Endothelial cell (in vitro differentiated cells): ENCODE data around the gene C2orf15. TPM values are rescaled to one million over a fixed set of nuclear protein-coding genes. Genes with fewer than 3 reads are reported as not detected.

Experiments
- DNase-seq: peaks from one replicate; pipeline ENCODE4 v3.0.0; 2021; ENCODE audit warnings: low spot score
- H3K27ac Mint-ChIP-seq: one replicate; pipeline ENCODE4 v1.8.0; 2021; ENCODE audit warnings: mixed read lengths, inconsistent platforms; ENCODE audit not compliant: unreplicated experiment
- H3K27me3 Mint-ChIP-seq: one replicate; pipeline ENCODE4 v1.8.0; 2021; ENCODE audit warnings: mild to moderate bottlenecking, moderate library complexity, mixed read lengths, inconsistent platforms; ENCODE audit not compliant: unreplicated experiment
- H3K36me3 Mint-ChIP-seq: one replicate; pipeline ENCODE4 v1.8.0; 2021; ENCODE audit warnings: mild to moderate bottlenecking, low read depth, mixed read lengths, inconsistent platforms; ENCODE audit not compliant: unreplicated experiment
- H3K4me1 Mint-ChIP-seq: one replicate; pipeline ENCODE4 v1.8.0; 2021; ENCODE audit warnings: mild to moderate bottlenecking, mixed read lengths, inconsistent platforms; ENCODE audit not compliant: unreplicated experiment
- H3K4me3 Mint-ChIP-seq: one replicate; pipeline ENCODE4 v1.8.0; 2021; ENCODE audit warnings: mild to moderate bottlenecking, mixed read lengths, inconsistent platforms; ENCODE audit not compliant: unreplicated experiment
- H3K9me3 Mint-ChIP-seq: one replicate; pipeline ENCODE4 v1.8.0; 2021; ENCODE audit warnings: mixed read lengths, inconsistent platforms; ENCODE audit not compliant: unreplicated experiment
- total RNA-seq: library from RNA; stranded (reverse); fragmentation: NEBNext Ultra II Directional; extraction: Animal tissue kit (Norgen Biotek cat#: 25700); gene quantifications from one replicate; pipeline ENCODE4 v1.2.1, GENCODE V29; 2021; ENCODE audit not compliant: unreplicated experiment
- TF ChIP-seq, protein P1 (sequence below): fragments of 200-600 bp; sonication (generic); IDR thresholded peaks from one replicate; pipeline ENCODE4 v1.5.0; 2021; ENCODE audit warnings: antibody characterized with exemption; ENCODE audit not compliant: unreplicated experiment

The C2orf15 gene
- total RNA-seq, 1 donor from 2014 or later: 0.26 TPM

DNA sequence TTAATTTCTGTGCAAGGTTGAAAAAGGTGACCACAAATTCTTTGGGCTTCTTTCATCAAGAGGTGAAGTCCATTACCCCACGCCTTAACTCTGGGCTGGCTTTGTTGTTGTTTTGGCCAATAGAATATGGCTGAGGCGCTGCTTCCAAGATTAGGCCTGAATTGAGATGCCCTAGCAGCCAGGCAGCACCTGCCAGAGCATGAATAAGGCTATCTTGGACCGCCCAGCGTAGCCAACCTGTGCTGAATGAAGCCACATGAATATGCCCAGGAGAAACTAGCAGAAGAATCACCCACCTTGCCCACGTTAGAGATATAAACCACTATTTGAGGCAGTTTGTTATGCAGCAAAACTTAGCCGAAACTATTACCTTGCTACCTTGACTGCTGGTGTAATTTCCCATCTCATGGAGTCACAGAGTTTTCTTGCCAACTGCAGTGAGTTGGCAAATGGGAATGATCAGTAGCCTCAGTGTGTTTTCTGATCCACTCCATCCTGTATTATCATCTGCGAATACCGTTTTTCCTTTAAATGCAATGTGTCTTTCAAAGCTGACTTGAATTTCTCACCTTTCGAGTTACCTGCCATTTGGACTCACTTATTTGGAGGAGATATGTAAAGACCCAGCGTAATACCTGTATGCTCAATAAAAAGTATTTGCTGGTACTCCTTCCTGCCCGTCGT, 12.6 kb downstream of the C2orf15 start:
- H3K4me1 Mint-ChIP-seq: peaks cover 16% of the 10 kb centered on the region
- DNase-seq: no peak
- peaks cover 5% of the 10 kb centered on the region for H3K27me3 Mint-ChIP-seq
- TF ChIP-seq, protein P1, sequence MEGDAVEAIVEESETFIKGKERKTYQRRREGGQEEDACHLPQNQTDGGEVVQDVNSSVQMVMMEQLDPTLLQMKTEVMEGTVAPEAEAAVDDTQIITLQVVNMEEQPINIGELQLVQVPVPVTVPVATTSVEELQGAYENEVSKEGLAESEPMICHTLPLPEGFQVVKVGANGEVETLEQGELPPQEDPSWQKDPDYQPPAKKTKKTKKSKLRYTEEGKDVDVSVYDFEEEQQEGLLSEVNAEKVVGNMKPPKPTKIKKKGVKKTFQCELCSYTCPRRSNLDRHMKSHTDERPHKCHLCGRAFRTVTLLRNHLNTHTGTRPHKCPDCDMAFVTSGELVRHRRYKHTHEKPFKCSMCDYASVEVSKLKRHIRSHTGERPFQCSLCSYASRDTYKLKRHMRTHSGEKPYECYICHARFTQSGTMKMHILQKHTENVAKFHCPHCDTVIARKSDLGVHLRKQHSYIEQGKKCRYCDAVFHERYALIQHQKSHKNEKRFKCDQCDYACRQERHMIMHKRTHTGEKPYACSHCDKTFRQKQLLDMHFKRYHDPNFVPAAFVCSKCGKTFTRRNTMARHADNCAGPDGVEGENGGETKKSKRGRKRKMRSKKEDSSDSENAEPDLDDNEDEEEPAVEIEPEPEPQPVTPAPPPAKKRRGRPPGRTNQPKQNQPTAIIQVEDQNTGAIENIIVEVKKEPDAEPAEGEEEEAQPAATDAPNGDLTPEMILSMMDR: no peak
- H3K36me3 Mint-ChIP-seq: no peaks in the 10 kb centered on the region
- H3K27ac Mint-ChIP-seq: no peak overlapping the region
- no peaks in the 10 kb centered on the region for H3K9me3 Mint-ChIP-seq
- peak overlapping the region; percentile 94 for H3K4me3 Mint-ChIP-seq

DNA sequence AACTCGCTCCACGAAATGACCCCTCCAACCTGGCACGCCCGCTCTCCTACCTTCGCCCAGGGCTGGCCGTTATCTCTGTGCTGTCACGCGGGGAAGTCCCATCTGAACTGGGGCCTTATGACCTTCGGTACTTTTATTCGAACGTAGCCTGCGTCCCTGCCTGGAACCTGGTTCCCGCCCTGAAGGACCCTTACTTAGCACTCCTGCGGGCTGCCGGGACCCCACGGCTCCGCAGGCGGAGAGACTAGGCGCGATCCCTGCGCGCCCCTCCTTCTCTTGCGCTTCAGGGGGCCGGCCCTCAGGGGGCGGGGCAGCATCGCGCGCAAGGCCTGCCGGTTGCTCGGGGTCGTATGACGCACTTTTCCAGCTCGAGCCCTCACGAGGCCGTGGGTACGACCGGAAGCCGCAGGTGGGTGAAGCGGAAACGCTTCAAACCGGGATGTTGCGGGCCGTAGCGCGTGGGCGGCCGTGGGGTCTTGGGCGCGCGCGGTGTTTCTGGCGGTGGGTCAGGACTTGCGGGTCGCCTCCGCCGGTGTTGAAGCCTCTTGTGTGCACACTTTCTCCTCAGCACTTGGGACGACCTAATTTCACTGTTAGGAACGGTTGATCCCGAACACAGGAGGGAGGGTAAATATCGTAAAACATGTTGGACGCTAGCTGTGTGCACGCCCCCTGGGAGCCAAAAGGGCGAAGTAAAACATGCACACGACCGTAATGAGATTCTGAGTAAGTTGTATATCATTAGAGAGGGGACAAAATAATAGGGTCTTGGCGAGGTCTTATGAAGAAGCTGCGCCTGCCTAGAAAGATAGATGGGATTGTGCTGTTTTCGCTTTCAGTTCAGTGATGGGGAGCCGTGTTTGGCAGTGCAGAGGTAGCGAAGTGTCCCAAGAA, 13.4 kb downstream of the C2orf15 start, which contains the start of the genes LIPT1 and TSGA10:
Gene LIPT1 (plus strand): TSS at position 325 of the 894 bp plus-strand sequence. CDS start 6,991 bp downstream, outside the sequence.
Gene TSGA10 (minus strand): TSS at position 300 of the 894 bp plus-strand sequence. CDS start 45,503 bp downstream, outside the sequence.
- TF ChIP-seq, protein P1: no peak

DNA sequence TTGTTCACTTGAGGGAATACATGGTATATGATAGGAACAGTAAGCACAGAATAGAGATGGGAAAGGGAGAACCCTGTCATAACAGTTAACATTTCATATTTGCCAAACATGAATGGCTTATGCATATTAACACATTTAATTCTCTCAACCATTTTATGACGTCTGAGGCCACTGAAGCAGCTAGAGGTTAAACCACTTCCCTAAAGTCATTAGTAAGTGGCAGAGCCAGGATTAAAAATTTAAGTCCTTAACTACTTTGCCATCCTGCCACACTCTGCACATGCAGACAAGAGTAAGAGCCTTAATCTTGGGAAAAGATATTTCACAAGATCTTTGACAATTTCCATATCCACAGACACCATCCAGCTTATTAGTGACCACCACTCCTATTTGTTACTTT, 15.4 kb downstream of the C2orf15 start:
- TF ChIP-seq, protein P1: no peak
- peaks cover 16% of the 10 kb centered on the region for H3K4me1 Mint-ChIP-seq
- no peaks in the 10 kb centered on the region for H3K9me3 Mint-ChIP-seq
- H3K27ac Mint-ChIP-seq: no peak overlapping the region
- H3K4me3 Mint-ChIP-seq: no peak overlapping the region
- DNase-seq: no peak
- no peaks in the 10 kb centered on the region for H3K36me3 Mint-ChIP-seq
- H3K27me3 Mint-ChIP-seq: peaks cover 5% of the 10 kb centered on the region

More for the DNA sequence above, 13.4 kb downstream of the C2orf15 start, which contains the start of the genes LIPT1 and TSGA10:
- peak within 1 kb of the TSS; percentile 94 for H3K4me3 Mint-ChIP-seq
- peaks cover 16% of the 10 kb centered on the region for H3K4me1 Mint-ChIP-seq
- DNase-seq: peak; percentile 77
- no peaks in the 10 kb centered on the region for H3K9me3 Mint-ChIP-seq
- no peaks in the 10 kb centered on the region for H3K36me3 Mint-ChIP-seq
- peaks cover 5% of the 10 kb centered on the region for H3K27me3 Mint-ChIP-seq
- H3K27ac Mint-ChIP-seq: peak within 1 kb of the TSS; percentile 82

DNA sequence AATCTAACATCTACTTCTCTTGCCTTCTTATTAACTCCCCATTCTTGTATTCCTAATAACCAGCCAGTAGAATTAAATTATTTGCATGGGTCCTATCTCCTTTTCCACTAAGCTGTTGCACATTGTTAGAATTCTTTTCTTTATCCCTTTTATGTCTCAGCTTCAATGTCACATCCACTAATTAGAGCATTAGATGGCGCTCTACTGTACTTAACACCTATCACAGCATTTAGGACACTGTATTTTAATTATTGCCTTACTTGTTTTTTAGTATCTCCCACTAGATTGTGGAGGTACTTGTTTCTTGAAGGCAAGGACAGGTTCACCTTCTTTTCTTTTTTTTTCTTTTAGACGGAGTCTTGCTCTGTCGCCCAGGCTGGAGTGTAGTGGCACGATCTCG, 17.1 kb downstream of the C2orf15 start:
- Mint-ChIP-seq H3K36me3 (no peaks in the 10 kb centered on the region), H3K4me1 (peaks cover 16% of the 10 kb centered on the region), H3K27ac (no peak overlapping the region), H3K9me3 (no peaks in the 10 kb centered on the region), H3K27me3 (peaks cover 5% of the 10 kb centered on the region), H3K4me3 (no peak overlapping the region)
- TF ChIP-seq, protein P1: no peak
- no peak for DNase-seq
